ENCODE results near the gene RTP3.
A peak's percentile ranks its signal among the peaks of the same experiment; 100 is the strongest.
"Not testable (repeated sequence)": the region's sequence is repeated elsewhere in the genome, so short reads cannot be mapped to it uniquely, and the experiment has no call there.

Gene RTP3

DNA sequence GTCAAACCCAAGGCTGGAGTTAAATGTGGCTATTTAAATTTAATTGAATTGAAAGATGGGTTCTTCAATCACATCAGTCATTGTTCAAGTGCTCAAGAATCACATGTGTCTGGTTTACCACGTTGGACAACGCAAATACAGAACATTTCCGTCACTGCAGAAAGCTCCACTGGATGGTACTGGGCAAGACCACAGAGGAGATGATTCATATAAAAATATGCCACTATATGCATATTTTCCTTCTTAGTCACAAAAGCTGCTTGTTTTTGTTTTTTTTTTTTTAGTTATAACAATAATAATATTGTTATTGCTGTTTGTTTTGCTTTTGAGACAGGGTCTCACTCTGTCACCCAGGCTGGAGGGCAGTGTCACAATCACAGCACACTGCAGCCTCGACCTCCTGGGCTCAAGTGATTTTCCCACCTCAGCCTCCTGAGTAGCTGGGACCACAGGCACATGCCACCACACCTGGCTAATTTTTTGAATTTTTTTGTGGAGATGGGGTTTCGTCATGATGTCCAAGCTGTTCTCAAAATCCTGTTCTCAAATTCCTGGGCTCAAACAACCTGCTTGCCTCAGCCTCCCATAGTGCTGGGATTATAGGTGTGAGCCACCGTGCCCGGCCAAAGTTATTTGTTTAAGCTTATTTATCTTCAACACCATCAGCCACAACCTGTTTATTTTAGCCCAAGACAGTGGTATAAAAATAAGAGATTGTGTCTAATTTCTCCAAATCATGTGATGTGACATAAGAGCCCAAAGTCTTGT is 19.4 kb downstream of the RTP3 start:
- DNase-seq (ENCODE audit: low read depth in 2 of 3, low spot score in 2 of 3) = no peak

DNA sequence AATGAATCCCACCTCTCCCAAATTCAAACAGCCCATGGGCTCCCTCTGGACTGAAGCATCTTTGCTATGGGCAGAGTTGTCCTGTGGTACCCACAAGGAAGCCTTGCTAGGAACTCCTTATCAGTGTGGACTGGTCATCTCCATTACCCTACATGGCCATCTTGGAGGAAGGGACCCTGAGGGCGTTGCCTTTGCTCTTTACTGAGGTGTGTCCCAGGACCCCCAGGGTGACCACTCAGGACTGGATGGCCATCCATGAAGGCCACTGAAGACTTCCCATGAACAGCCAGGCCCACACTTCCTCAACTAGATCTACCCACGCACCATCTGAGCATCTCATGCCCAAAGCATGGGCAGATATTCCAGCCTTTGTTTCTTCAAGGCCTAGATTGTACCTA is 20.0 kb downstream of the RTP3 start:
- no peak for DNase-seq (ENCODE audit: low read depth in 2 of 3, low spot score in 2 of 3)

DNA sequence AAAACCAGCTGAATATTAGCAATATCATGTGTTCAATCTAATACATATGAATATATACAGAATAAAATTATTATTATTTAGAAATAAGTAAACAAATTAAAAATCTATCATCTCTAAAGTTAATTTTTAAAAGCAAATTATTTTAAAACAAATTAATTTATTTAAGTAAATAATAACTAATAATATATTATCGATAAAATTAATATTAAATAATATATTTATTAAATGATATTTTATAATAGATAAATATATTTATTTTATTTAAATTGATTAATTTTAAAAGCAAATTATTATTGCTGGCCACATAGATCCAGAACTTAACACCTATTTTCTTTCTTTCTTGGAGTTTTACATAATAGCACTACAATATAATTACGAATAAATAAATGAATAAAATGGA is 22.2 kb downstream of the RTP3 start:
- no peak for DNase-seq (ENCODE audit: low read depth in 2 of 3, low spot score in 2 of 3)

DNA sequence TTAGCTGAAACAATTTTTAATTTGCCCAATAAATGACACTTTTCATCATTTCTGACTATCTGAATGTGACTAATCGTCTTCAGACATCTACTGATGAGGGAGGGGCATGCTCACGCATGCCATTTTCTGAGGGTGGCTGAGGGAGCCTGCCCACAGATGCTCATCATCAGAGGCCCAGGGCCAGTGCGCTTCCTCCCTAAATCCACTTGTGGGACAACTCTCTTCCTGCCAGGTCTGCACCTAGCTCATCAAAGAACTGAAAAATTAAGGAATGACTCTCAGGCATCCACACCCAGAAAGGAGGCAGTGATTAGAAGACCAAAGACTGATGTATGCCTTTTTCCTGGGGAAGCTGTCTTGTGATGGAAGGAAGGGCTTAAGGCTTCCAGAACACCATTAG is 22.8 kb downstream of the RTP3 start:
- no peak for DNase-seq (ENCODE audit: low read depth in 2 of 3, low spot score in 2 of 3)

DNA sequence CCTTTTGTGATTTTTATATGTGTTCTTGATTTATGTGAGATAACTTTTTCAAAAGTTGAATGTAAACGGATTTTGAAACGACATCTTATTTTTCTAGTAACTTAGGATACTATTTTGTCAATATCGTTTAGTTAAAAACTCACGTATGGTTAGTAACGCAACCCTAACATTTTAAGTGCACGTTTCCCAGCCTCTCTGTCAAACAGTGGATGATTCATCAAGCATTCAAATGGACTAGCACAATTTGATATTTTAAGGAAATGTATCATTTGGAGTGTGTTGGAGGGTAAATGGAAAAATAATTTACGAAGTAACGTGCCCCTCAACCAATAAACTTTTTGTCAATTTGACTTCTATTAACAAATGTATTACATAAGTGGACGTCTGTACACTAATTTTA is 23.3 kb downstream of the RTP3 start:
- DNase-seq (ENCODE audit: low read depth in 2 of 3, low spot score in 2 of 3) = no peak

DNA sequence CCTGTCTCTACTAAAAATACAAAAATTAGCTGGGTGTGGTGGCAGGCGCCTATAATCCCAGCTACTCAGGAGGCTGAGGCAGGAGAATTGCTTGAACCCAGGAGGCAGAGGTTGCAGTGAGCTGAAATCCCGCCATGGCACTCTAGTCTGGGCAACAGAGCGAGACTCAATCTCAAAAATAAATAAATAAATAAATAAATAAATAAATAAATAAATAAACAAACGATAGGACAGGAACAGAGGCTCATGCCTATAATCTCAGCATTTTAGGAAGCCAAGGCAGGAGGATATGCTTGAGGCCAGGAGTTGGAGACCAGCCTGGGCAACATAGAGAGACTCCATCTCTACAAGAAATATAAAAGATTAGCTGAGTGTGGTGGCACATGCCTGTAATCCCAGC is 24.4 kb downstream of the RTP3 start:
- not testable (repeated sequence) for DNase-seq (ENCODE audit: low read depth in 2 of 3, low spot score in 2 of 3)

DNA sequence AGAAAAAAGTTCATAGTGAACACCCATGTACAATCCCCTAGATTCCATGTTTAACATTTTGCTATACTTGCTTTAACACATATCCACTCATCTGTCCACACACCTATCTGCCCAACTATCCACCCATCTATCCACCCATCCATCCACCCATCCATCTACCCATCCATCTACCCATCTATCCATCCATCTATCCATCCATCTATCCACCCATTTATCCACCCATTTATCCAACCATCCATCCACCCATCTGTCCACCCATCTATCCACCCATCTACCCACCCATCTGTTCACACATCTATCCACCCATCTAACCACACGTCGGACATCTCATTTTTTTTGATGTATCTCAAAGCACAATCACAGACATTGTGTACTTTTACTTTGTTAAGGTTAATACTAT is 25.8 kb downstream of the RTP3 start:
- no peak for DNase-seq (ENCODE audit: low read depth in 2 of 3, low spot score in 2 of 3)

DNA sequence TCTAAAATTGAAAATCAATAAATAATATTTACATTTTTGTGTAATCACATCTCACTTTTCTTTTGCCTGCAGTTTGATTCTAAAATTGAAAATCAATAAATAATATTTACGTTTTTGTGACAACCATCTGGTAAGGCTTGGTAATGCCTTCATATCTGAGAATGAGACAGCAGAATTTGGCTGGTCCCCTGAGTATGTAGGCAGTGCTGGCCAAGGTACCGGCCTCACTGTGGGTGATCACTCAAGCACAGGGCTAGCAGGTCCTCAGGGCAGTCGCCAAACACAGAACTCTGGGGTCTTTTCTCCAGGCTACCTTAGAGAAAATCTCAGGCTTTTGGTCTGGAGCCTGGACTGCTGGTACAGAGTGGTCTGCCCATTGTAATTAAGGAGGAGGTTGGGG is 26.2 kb downstream of the RTP3 start:
- DNase-seq (ENCODE audit: low read depth in 2 of 3, low spot score in 2 of 3) = no peak

DNA sequence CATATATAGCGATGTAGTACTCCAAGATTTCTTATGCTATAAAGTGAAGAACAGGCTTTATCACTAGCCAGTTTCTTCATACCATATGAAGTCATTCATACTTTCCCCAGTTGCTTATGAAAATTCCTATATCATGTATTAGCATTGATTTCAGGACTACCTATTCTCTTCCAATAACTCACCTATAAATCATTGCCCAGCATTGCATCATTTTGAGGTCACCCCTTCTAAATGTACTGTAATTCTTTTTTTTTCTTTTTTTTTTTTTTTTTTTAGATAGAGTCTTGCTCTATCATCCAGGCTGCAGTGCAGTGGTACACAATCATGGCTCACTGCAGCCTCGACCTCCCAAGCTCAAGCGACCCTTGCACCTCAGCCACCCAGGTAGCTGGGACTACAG is 27.1 kb downstream of the RTP3 start:
- DNase-seq (ENCODE audit: low read depth in 2 of 3, low spot score in 2 of 3) = no peak

DNA sequence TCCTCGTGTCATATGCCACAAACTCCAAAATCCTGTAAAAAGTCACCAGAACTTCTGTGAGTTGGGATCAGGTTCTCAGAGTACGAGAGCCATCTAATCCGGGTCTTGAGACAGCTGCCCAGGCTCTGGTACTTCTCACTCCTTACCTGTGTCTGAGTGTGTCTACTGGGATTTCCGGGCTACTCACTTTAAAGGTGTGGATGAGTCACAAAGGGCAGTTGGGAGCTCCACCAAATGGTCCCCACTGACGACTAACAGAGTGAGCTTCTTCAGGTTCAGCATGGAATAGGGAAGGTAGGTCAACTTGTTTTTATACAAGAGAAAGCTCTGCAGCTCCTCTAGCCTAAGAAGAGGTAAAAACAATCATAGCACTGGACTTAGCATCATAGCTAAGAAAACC is 29.5 kb downstream of the RTP3 start:
- no peak for DNase-seq (ENCODE audit: low read depth in 2 of 3, low spot score in 2 of 3)

DNA sequence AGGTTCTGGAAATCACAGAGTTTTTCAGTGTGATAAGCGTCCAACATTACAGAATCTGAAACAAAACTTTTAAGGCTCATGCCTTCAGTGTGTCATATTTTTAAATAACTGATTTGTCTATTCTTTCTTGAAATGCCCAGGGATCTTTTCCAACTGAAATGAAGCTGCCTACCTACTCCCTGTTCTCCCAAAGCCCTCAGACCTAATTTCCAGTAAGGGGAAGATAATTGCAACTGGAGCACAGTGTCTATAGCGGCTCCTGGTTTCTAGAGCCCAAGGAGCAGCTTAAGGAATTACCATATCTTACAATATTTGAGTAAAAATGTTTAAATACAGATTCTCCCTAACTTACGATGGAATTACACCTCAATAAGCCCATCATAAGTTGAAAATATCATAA is 35.3 kb downstream of the RTP3 start:
- DNase-seq (ENCODE audit: low read depth in 2 of 3, low spot score in 2 of 3) = no peak

DNA sequence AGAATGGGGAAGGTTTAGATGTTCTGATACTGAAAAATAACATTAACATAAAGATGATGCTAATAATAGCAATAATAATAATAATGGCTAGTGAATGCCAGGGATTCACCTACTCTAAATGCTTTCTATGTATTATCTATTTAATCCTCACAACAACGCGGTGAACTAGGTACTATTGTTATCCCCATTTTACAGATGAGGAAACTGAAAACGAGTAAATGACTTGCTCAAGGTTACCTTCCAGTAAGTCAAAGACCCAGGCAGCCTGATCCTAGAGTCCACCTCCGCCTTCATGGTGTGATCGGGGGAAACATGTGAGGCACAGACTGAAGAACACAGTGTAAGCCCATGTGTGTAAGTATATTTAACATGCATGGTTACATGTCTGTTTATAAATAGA is 38.0 kb downstream of the RTP3 start:
- DNase-seq (ENCODE audit: low read depth in 2 of 3, low spot score in 2 of 3) = no peak

DNA sequence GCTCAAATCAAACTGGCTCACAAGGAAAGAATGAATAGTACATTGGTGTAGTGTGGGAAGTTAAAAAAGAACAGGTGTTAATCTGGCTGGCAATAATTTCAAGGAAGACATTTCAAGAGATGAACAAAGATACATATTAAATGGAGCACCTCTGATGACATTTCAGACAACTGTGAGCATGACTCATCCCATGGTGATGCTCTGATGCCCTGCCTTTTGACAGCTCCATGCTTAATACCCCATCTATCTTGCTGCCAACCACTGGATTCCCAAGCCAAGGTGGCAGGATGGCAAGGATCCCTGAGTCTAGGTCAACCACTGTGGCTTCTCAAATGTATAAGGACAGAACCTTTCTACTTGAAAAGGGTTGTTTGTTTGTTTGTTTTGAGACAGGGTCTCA is 39.0 kb downstream of the RTP3 start:
- no peak for DNase-seq (ENCODE audit: low read depth in 2 of 3, low spot score in 2 of 3)

DNA sequence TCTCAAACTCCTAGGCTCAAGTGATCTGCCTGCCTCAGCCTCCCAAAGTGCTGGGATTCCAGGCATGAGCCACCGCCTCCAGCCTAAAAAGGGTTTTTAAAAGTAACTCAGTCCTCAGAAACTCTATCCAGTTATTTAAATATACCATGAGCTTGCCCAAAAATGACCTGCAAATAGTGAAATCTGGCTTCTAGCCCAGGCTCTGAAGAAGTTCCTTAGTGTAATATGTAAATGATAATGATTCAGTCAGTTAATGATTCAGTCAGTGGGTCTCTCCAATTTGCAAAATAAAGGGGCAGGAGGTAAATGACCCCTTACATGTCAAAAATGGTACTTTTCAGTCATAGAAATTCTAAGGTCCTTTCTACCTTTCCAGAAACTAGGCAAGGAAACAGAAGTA is 39.5 kb downstream of the RTP3 start:
- DNase-seq (ENCODE audit: low read depth in 2 of 3, low spot score in 2 of 3) = no peak

DNA sequence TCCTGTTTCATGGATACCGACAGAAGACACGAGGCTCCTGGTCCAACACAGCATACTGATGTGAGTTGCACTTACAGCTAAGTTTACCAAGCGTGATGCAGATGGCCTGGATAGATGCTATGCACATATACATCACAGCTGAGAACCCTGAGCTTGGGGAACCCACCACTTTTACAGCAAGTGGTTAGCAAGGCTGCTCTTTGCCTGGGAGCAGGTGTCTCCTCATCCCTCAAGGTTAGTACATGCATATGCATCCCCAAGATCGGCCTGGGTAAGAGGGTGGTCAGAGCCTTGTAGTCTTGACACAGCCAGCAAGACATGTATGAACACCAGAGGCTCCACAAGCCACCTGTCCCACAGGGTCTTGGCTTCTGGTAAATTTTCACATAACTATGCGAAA is 40.0 kb downstream of the RTP3 start:
- DNase-seq (ENCODE audit: low read depth in 2 of 3, low spot score in 2 of 3) = no peak

DNA sequence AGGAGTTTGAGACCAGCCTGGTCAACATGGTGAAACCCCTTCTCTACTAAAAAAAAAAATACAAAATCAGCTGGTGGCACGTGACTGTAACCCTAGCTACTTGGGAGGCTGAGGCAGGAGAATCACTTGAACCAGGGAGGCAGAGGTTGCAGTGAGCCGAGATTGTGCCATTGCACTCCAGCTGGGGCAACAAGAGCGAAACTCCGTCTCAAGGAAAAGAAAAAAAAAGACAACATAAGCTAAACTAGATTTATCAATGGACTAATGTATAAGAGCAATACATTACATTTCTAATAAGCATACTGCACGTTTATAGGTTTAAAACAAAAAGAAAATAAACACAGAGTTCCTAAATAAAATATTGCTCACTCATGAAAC is 40.6 kb downstream of the RTP3 start:
- DNase-seq (ENCODE audit: low read depth in 2 of 3, low spot score in 2 of 3) = not testable (repeated sequence)

DNA sequence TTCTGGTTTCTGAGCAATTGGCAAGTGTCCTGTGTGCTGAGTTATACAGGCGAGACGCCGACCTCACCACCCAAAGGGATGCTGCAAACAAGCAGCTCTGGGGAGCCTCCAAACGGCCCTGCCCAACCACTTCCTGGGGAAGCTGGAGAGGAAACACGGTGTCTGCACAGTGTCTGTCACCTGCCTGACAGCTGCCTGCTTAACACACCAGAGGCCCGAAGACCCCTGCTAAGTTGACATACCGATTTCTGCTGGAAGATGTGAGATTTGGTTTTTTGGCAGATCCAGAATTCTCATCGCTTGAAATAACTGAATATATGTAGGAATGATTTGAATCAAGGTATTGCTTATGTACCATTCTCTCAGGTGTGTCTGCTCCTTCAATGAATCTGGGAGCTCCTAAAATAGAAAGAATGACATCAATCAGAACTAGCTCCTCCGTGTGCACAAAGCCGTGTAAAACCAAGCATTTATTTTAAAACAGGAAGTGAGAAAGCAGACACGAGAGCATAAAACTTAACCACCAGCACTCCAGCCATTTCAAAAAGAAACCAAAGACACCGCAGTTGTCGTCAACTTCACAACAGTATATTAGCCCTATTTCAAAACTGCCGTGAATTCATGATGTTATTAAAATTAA is 41.1 kb downstream of the RTP3 start:
- peak in 2 of 3 experiments; percentile 42 to 52 for DNase-seq (ENCODE audit: low read depth in 2 of 3, low spot score in 2 of 3)

DNA sequence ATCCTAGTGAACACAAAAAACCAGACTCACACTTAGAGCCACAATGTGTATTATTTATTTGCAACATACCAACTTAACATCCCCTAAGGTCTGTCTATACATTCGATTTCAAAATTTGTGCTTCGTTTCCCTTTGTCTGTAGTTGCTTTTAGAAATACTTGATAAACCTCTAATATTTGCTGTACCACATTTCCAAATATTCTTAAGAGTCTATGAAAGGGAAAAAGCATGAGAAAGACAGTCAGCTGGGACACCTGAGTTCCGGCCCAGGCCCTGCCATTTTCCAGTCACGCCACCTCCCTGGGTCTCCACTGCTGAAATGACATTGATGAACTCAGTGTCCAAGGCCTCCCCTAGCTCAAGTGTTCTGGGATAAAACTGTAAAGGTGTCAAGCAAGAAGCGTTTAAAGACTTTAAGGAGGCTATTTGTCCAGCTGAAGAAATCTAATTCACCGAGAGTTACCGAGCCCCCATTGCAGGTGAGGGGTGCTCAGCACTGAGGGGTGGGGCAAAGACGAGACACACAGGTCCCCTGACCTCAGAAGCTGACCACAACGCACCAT is 41.7 kb downstream of the RTP3 start:
- no peak for DNase-seq (ENCODE audit: low read depth in 2 of 3, low spot score in 2 of 3)

DNA sequence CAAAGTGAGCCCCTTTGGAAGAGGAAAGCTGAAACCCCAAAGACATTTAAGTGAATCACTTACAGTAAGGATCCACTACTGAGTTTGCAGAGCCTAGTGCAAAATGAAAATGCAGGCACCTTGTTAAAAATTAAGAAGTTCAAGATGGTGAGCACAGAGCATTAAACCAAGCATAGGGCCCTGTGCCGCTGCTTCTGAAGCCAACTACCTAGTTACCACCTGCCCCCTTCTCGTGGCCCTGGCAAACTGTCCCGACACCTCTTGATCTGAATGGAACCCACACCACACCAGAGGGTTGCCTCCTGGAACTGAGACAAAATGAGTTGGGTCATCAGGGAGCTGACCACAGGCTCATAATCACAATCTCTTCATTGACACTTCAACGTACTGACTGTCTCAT is 42.8 kb downstream of the RTP3 start:
- DNase-seq (ENCODE audit: low read depth in 2 of 3, low spot score in 2 of 3) = no peak

DNA sequence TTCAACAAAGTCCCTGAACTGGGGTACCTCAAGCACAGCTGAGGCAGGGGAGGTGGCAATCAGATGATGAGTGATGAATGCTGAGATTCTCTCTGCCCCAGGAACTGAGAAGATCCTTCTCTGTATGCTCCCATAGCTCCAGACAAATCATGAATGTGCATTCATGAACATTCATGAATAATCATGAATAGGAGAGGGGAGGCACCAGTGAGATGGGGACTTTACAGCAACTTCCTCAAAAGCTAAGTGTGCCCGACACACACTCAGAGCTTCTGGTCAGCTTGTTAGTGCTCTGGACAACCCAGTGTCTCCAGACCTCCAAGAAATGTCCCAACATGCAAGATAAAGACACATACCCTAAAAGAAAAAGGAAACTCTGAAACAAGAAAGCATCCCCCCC is 44.1 kb downstream of the RTP3 start:
- no peak for DNase-seq (ENCODE audit: low read depth in 2 of 3, low spot score in 2 of 3)

DNA sequence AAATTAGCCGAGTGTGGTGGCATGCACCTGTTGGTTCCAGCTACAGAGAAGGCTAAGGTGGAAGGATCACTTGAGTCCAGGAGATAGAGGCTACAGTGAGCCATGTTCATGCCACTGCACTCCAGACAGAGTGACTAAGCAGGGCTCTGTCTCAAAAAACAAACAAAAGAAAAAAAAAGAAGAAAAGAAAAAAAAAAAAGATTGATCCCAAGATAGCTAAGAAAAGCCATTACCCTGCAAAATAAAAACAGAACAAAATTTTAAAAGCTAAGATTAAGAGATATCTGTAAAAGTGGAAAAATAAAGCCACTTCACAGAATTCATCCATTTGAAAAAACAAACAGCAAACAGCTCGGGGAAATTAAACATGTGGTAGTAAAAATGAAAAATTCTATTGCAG is 44.6 kb downstream of the RTP3 start:
- DNase-seq (ENCODE audit: low read depth in 2 of 3, low spot score in 2 of 3) = no peak

DNA sequence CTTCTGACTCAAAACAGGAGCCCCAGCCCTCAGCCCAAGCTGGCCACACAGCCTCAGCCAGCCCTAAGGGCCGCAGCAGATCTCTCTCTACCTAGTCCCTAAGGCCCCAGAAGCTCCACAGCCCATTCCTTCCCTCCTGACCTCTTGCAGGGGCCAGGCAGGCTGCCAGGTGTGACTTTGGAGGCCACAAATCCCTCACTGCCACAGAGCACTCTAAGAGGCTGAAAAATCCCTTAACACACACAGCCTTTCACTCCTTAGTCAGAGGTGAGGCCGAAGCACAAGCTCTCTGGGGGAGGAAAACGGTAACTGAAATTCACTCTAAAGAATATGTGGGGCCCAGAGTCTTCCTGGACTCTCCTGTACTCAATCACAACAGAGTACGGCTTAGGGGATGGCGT is 45.0 kb downstream of the RTP3 start:
- DNase-seq (ENCODE audit: low read depth in 2 of 3, low spot score in 2 of 3) = no peak
